WERI-Rb-1 (cell line): ENCODE measurements around the gene MADD.

ENCODE experiments used
- DNase-seq: peaks from one replicate; pipeline ENCODE4 v3.0.0-alpha.2; 2020
- H3K27ac ChIP-seq: fragments of 250-450 bp; sonication (Bioruptor Pico); 2 replicates; pipeline ENCODE4 v1.5.1; 2020; ENCODE audit warnings: mild to moderate bottlenecking, moderate library complexity
- H3K27me3 ChIP-seq: fragments of 250-450 bp; sonication (Bioruptor Pico); 2 replicates; pipeline ENCODE4 v1.5.1; 2021; ENCODE audit warnings: mild to moderate bottlenecking, low read depth, moderate library complexity; ENCODE audit not compliant: insufficient read depth, severe bottlenecking
- H3K36me3 ChIP-seq: fragments of 250-450 bp; sonication (Bioruptor Pico); 2 replicates; pipeline ENCODE4 v1.5.1; 2020; ENCODE audit warnings: mild to moderate bottlenecking, moderate library complexity
- H3K4me3 ChIP-seq: 2 replicates; pipeline ENCODE4 v1.5.1; 2011; ENCODE audit warnings: low read depth, mild to moderate bottlenecking, control low read depth, low read length
- H3K9me3 ChIP-seq: fragments of 250-450 bp; sonication (Bioruptor Pico); 2 replicates; pipeline ENCODE4 v1.5.1; 2021; ENCODE audit warnings: mild to moderate bottlenecking, moderate library complexity; ENCODE audit not compliant: severe bottlenecking
- TF ChIP-seq, protein P1 (sequence below): IDR thresholded peaks from 2 replicates; pipeline ENCODE4 v1.5.1; 2011; ENCODE audit warnings: low read depth, mild to moderate bottlenecking, control low read depth, inconsistent platforms, low read length

The MADD gene

DNA sequence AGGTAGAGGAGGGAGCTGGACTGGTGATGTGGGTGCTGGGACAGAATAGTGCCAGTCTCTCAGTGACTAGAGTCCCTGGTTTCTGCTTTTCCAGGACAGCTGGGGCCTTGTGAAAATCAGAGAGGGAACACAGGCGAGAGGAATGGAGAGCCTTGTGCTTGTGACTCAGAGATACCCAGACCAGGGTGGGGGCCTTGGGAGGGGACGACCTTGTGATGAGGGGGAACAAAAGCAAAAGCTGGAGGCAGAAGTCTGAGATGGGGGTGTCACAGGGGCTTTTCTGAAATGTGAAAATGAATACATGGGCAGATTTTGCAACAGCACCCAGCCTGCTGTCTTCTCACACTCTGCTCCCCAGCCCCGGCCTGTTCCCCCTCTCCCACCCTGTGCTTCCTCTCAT lies 15.5 kb upstream of the MADD start:
- no peaks in the 10 kb centered on the region for H3K27me3 ChIP-seq
- H3K36me3 ChIP-seq, result no peaks in the 10 kb centered on the region
- no peak overlapping the region for H3K27ac ChIP-seq
- no peaks in the 10 kb centered on the region for H3K9me3 ChIP-seq
- no peak for DNase-seq
- TF ChIP-seq, protein P1, sequence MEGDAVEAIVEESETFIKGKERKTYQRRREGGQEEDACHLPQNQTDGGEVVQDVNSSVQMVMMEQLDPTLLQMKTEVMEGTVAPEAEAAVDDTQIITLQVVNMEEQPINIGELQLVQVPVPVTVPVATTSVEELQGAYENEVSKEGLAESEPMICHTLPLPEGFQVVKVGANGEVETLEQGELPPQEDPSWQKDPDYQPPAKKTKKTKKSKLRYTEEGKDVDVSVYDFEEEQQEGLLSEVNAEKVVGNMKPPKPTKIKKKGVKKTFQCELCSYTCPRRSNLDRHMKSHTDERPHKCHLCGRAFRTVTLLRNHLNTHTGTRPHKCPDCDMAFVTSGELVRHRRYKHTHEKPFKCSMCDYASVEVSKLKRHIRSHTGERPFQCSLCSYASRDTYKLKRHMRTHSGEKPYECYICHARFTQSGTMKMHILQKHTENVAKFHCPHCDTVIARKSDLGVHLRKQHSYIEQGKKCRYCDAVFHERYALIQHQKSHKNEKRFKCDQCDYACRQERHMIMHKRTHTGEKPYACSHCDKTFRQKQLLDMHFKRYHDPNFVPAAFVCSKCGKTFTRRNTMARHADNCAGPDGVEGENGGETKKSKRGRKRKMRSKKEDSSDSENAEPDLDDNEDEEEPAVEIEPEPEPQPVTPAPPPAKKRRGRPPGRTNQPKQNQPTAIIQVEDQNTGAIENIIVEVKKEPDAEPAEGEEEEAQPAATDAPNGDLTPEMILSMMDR, result no peak
- H3K4me3 ChIP-seq, result no peak overlapping the region

DNA sequence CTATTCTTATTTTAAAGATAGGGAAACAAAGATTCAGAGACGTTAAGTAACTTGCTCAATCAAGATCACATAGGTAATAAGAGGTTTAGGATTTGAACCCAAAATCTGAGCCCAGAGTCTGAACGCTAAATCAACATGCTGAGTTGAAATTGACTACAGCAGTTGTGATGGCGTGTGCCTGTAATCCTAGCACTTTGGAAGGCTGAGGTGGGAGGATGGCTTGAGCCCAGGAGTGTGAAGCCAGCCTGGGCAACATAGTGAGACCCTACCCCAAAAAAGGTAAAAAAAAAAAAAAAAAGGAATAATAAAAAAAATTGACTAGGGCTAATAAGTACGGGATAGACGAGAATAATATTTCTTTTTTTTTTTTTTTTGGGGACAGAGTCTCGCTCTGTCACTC lies 13.6 kb upstream of the MADD start:
- H3K4me3 ChIP-seq, result no peak overlapping the region
- no peaks in the 10 kb centered on the region for H3K27me3 ChIP-seq
- DNase-seq, result no peak
- no peak overlapping the region for H3K27ac ChIP-seq
- H3K9me3 ChIP-seq, result no peaks in the 10 kb centered on the region
- TF ChIP-seq, protein P1, result no peak
- no peaks in the 10 kb centered on the region for H3K36me3 ChIP-seq

DNA sequence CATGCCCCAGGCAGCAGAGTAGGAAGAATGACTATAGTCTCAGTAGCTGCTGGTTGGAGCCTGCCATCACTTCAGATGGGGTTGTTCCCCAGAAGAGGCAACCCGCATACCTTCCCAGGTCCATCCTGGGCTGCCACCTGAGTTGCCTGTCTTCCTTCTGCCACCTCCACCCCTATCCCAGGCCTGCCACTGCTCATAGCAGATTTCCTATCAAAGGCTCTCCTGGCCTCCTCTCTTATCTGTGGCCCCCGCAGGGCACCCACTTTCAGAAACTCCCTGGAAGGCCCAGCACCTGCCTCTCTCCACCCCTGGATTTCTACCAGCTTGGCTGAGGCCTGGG lies 12.8 kb upstream of the MADD start:
- no peak overlapping the region for H3K27ac ChIP-seq
- TF ChIP-seq, protein P1, result no peak
- H3K27me3 ChIP-seq, result no peaks in the 10 kb centered on the region
- no peak for DNase-seq
- no peaks in the 10 kb centered on the region for H3K36me3 ChIP-seq
- no peak overlapping the region for H3K4me3 ChIP-seq
- H3K9me3 ChIP-seq, result no peaks in the 10 kb centered on the region

DNA sequence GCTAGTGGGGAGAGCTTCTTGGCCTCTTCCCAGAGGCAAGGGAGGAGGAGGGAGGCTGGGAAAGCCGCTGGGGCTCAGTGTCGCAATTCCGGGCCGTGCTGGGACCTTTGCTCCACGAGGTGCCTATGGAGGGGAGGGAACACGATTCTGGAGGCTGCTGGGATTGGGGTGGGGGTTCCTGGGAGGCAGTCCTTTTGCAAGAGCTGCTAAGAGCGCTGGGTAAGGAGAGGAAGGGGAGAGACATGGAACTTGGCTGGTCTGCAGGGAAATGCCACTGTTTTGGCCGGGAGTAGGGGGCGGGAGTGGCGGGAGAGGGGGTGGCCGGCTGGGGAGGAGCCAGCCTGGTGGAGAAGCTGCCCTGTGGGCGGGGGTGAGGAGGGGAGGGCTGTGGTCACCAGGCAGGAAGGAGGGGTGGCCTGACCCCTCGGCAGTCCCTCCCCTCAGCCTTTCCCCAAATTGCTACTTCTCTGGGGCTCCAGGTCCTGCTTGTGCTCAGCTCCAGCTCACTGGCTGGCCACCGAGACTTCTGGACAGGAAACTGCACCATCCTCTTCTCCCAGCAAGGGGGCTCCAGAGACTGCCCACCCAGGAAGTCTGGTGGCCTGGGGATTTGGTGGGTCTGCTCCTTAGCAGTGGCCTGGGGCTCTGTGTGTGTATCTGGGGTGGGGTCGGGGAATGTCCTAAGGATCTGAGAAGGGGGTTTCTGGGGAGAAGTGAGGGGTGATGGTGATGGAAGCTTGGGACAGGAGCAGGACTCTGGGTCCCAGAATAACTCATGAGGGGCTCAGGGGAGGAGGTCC lies 12.2 kb upstream of the MADD start, which contains the start of gene NR1H3:
NR1H3 (plus strand) TSS at position 480 of the 800 bp plus-strand sequence. CDS start 1,221 bp downstream, outside the sequence.
- H3K27me3 ChIP-seq, result no peaks in the 10 kb centered on the region
- H3K9me3 ChIP-seq, result no peaks in the 10 kb centered on the region
- no peaks in the 10 kb centered on the region for H3K36me3 ChIP-seq
- TF ChIP-seq, protein P1, result peak; percentile 74
- no peak within 1 kb of the TSS for H3K4me3 ChIP-seq
- H3K27ac ChIP-seq, result no peak within 1 kb of the TSS
- DNase-seq, result peak; percentile 53

DNA sequence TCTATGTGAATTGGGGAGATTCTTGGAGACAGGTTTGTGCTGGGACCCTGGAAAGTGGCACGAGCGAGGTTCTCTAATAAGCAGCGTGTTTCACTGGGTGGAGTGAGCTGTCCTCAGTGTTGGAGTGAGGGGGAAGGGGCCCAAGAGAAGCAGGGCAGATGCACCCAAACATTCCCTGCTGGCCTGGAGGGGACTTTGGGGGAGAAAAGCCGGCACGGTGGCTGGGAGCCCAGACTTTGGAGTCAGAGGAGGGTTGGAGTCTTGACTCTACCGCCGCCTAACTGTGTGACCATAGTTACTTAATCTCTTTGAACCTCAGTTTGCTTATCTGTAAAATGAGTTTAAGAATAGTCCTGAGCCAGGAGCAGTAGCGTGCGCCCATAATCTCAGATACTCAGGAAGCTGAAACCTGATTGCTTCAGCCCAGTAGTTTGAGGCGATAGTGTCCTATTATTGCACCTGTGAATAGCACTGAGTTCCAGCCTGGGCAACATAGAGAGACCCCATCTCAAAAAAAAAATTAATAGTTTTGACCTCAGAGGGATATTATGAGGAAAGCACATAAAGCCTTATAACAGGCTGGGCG lies 11.5 kb upstream of the MADD start:
- no peaks in the 10 kb centered on the region for H3K36me3 ChIP-seq
- TF ChIP-seq, protein P1, result no peak
- no peak overlapping the region for H3K4me3 ChIP-seq
- H3K27me3 ChIP-seq, result no peaks in the 10 kb centered on the region
- H3K27ac ChIP-seq, result no peak overlapping the region
- no peak for DNase-seq
- no peaks in the 10 kb centered on the region for H3K9me3 ChIP-seq
